ENCODE measurements around the gene TMC1. TPM values are rescaled to one million over a fixed set of nuclear protein-coding genes. Genes with fewer than 3 reads are reported as not detected.
A peak's percentile ranks its signal among the peaks of the same experiment; 100 is the strongest.

TMC1 gene
- total and polyA plus RNA-seq, 2 of the 8 experiments (the other 6 are each of a cell fraction or from before 2014, with no cell fraction given): 0.95 to 0.98 TPM

GRCh38 chr9:72733895-72734294 lies 212.5 kb downstream of the TMC1 start:
- no peak overlapping the region for H2BK20ac ChIP-seq (ENCODE audit: low read length)
- no peak for TF ChIP-seq JUN (IDR thresholded peaks at IDR 0.05; ENCODE audit: low read depth, low read length)
- no peak for TF ChIP-seq TCF12 (IDR thresholded peaks at IDR 0.05; ENCODE audit: low read depth, low read length)
- TF ChIP-seq SP4 (IDR thresholded peaks at IDR 0.05; ENCODE audit: low read length): no peak
- no peak for TF ChIP-seq CTBP2 (IDR thresholded peaks at IDR 0.05; ENCODE audit: borderline replicate concordance, insufficient read depth, insufficient read length, low read length)
- no peak for TF ChIP-seq TBP (IDR thresholded peaks at IDR 0.05; ENCODE audit: low read depth, low read length)
- TF ChIP-seq POLR2A (IDR thresholded peaks at IDR 0.05; ENCODE audit: control extremely low read depth in 1 of 2, low read depth in 2 of 2, low read length in 2 of 2): no peak
- TF ChIP-seq KDM1A (IDR thresholded peaks at IDR 0.05; ENCODE audit: borderline replicate concordance, low read length): no peak
- no peak for TF ChIP-seq GTF2F1 (IDR thresholded peaks at IDR 0.05; ENCODE audit: borderline replicate concordance, low read depth, low read length)
- TF ChIP-seq CEBPB (IDR thresholded peaks at IDR 0.05; ENCODE audit: low read depth, low read length): no peak
- TF ChIP-seq TEAD4 (IDR thresholded peaks at IDR 0.05; ENCODE audit: low read depth, low read length): no peak
- no peak for TF ChIP-seq HDAC6 (IDR thresholded peaks at IDR 0.05; ENCODE audit: low read depth, low read length)
- TF ChIP-seq KDM4A (IDR thresholded peaks at IDR 0.05; ENCODE audit: low read depth, low read length, severe bottlenecking): no peak
- TF ChIP-seq JUND (IDR thresholded peaks at IDR 0.05; ENCODE audit: low read length): no peak
- TF ChIP-seq SIRT6 (IDR thresholded peaks at IDR 0.05; ENCODE audit: low read length): no peak
- no peak overlapping the region for H2BK120ac ChIP-seq (replicated peaks; ENCODE audit: low read depth, low read length)
- no peaks in the 10 kb centered on the region; the same call in 1 of the 2 replicates for H3K79me1 ChIP-seq (ENCODE audit: low read depth, low read length)
- H3K18ac ChIP-seq (ENCODE audit: extremely low read depth, low read length): no peak overlapping the region
- H3K27ac ChIP-seq (ENCODE audit: low read depth, low read length): no peak overlapping the region
- 0 out of 2 replicates have a peak overlapping the region, but pooled peaks have one; percentile 23 for H2AFZ ChIP-seq (ENCODE audit: low read length)
- no peaks in the 10 kb centered on the region for H3K79me2 ChIP-seq (ENCODE audit: control insufficient read depth in 1 of 2, insufficient read depth in 2 of 2, low read length in 2 of 2)
- H4K20me1 ChIP-seq (replicated peaks in 1 of 2; ENCODE audit: control insufficient read depth in 1 of 2, insufficient read depth in 2 of 2, low read length in 2 of 2): no peaks in the 10 kb centered on the region
- no peak overlapping the region for H2AK5ac ChIP-seq (ENCODE audit: low read depth, low read length)
- no peak for DNase-seq (ENCODE audit: low read depth in 1 of 2, low spot score in 2 of 2)
- no peak overlapping the region for H2BK15ac ChIP-seq (ENCODE audit: low read length)
- no peak overlapping the region for H3K4me2 ChIP-seq (ENCODE audit: insufficient read depth in 1 of 2, low read depth in 2 of 2, low read length in 2 of 2)
- no peaks in the 10 kb centered on the region for H3K23me2 ChIP-seq (ENCODE audit: low read depth, low read length)
- peaks cover 0 to 1% (median under 1%) of the 10 kb centered on the region in 4 experiments; a peak in 1 of 7 replicates for H3K4me1 ChIP-seq (replicated peaks in 1 of 4; ENCODE audit: control insufficient read depth in 3 of 4, insufficient read depth in 4 of 4, low read length in 3 of 4)
- H3K9me3 ChIP-seq (ENCODE audit: insufficient read depth in 2 of 2, low read depth in 1 of 2, low read length in 1 of 2): peaks cover 9 to 13% of the 10 kb centered on the region in 2 experiments
- ChIA-PET CTCF (ENCODE audit: partially characterized antibody) (no interaction called here), POLR2A (ENCODE audit: partially characterized antibody) (no interaction called here)
- H3K23ac ChIP-seq (ENCODE audit: insufficient read length): no peak overlapping the region
- no peaks in the 10 kb centered on the region for H3K27me3 ChIP-seq (replicated peaks in 1 of 4; ENCODE audit: control insufficient read depth in 3 of 4, extremely low read depth in 1 of 4, insufficient read depth in 3 of 4, low read length in 3 of 4)
- no peak overlapping the region for H4K8ac ChIP-seq (ENCODE audit: extremely low read depth, insufficient read depth, low read length)
- H3K56ac ChIP-seq (replicated peaks; ENCODE audit: insufficient read length, low read depth, low read length): no peak overlapping the region
- no peak overlapping the region for H2BK5ac ChIP-seq (ENCODE audit: low read depth, low read length)
- H4K5ac ChIP-seq (ENCODE audit: insufficient read length, low read depth, low read length): no peak overlapping the region
- H2BK12ac ChIP-seq (ENCODE audit: low read depth, low read length): no peak overlapping the region
- no peak overlapping the region for H4K91ac ChIP-seq (replicated peaks; ENCODE audit: insufficient read length, low read length)
- H3K14ac ChIP-seq (ENCODE audit: insufficient read length): no peak overlapping the region
- no peak overlapping the region for H3K4me3 ChIP-seq (ENCODE audit: extremely low read depth in 1 of 4, insufficient read depth in 2 of 4, low read depth in 3 of 4, low read length in 4 of 4)
- H3K4ac ChIP-seq (replicated peaks; ENCODE audit: insufficient read length, low read depth, low read length): no peak overlapping the region
- peaks cover 0 to 15% (median 6%) of the 10 kb centered on the region in 4 experiments; a peak in 3 of 8 replicates for H3K36me3 ChIP-seq (ENCODE audit: control insufficient read depth in 2 of 4, insufficient read depth in 4 of 4, low read length in 3 of 4)
- no peak overlapping the region for H3K9ac ChIP-seq (replicated peaks in 1 of 4; ENCODE audit: extremely low read depth in 1 of 4, low read depth in 3 of 4, low read length in 3 of 4)
- FAIRE-seq: no peak

Measured in H1 (cell line).